ENCODE data around the gene MOB3A.

MOB3A gene

DNA sequence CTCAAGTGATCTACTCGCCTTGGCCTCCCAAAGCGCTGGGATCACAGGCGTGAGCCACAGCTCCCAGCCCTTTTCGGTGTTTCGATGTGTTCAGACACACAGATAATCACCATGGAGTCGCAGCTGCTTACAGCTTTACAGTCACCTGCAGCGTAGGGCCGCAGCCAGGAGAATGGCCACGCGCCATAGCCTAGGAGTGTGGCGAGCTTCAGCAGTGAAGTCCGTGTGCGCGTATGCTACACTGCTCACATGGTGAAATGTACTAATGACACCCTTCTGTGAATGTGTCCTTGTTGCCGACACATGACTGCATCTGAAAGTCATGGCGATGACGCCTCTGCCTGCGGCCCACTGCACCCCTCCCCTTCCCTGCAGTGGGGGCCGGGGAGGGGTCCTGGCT is 31.6 kb upstream of the MOB3A start:
- no peaks in the 10 kb centered on the region for H3K4me1 Mint-ChIP-seq
- H3K4me3 Mint-ChIP-seq = no peak overlapping the region
- H3K36me3 Mint-ChIP-seq (ENCODE audit: low read depth) = peaks cover 24% of the 10 kb centered on the region
- no peaks in the 10 kb centered on the region for H3K27me3 Mint-ChIP-seq (ENCODE audit: low read depth)
- H3K27ac Mint-ChIP-seq = no peak overlapping the region
- TF ChIP-seq, protein P1, sequence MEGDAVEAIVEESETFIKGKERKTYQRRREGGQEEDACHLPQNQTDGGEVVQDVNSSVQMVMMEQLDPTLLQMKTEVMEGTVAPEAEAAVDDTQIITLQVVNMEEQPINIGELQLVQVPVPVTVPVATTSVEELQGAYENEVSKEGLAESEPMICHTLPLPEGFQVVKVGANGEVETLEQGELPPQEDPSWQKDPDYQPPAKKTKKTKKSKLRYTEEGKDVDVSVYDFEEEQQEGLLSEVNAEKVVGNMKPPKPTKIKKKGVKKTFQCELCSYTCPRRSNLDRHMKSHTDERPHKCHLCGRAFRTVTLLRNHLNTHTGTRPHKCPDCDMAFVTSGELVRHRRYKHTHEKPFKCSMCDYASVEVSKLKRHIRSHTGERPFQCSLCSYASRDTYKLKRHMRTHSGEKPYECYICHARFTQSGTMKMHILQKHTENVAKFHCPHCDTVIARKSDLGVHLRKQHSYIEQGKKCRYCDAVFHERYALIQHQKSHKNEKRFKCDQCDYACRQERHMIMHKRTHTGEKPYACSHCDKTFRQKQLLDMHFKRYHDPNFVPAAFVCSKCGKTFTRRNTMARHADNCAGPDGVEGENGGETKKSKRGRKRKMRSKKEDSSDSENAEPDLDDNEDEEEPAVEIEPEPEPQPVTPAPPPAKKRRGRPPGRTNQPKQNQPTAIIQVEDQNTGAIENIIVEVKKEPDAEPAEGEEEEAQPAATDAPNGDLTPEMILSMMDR (IDR thresholded peaks at IDR 0.05; ENCODE audit: unreplicated experiment in 3 of 3) = no peak
- no peaks in the 10 kb centered on the region for H3K9me3 Mint-ChIP-seq

DNA sequence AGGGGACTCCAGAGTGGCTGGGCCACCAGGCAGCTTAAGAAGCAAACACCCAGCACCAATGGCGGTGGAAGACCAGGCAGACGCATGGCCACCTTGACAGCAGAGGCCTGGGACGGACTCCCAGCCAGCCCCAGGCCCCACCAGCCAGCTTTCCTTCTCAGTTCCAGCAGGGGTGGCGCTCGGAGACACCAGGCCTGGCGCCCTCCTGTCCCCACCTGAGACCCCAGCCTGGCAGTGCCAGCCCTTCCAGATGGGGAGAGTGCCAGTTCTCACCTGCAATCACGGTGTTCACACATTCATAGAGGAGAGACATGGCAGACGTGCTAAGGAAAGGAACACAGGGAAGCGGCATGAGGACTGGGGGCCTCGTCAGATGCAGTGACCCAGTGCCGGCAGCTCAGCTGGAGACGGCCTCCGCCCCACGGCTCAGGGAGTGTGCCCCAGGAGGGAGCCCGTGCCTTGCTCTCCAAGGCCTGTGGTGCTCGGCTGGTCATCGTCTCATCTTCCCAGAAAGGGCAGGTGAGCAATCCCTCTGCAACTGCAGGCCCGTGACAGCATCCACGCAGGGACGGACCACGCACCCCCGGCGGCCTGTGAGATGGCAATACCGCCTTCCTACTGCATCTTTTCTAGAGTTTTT is 30.9 kb upstream of the MOB3A start:
- no peaks in the 10 kb centered on the region for H3K9me3 Mint-ChIP-seq
- H3K27ac Mint-ChIP-seq = no peak overlapping the region
- peaks cover 20% of the 10 kb centered on the region for H3K36me3 Mint-ChIP-seq (ENCODE audit: low read depth)
- no peaks in the 10 kb centered on the region for H3K4me1 Mint-ChIP-seq
- no peaks in the 10 kb centered on the region for H3K27me3 Mint-ChIP-seq (ENCODE audit: low read depth)
- H3K4me3 Mint-ChIP-seq = no peak overlapping the region
- TF ChIP-seq, protein P1 (IDR thresholded peaks at IDR 0.05; ENCODE audit: unreplicated experiment in 3 of 3) = no peak

DNA sequence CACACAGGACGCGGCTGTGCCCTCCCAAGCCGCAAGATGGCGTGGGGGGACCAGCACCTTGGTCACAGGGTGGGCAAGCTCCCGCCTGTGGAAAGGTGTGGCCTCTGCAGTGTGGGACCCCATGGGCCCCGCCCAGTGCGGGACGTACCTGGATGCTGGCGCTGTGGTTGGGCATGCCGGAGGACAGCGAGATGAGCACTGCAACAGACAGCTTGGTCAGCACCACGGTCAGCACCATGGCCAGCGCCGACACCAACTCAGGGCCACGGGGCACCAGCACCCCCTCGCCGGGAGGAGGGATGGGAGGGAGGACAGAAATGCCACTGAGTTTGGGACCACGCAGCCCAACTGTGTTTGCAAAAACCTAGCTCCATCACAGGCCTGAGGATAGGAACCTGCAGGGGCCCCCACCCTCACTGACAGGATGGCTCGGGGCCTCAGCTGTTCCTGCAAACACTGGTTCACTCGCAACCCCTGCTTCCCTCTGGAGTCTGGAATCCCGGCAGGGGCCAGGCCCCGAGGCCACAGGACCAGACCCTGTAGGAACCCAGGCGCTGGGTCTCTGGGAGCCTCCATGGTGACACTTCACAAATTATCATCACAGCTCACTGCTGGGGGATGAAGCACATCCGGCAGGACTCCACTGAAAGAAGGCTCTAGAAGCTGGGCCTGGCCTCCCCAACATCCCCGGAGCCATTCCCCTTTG is 27.7 kb upstream of the MOB3A start:
- no peaks in the 10 kb centered on the region for H3K9me3 Mint-ChIP-seq
- peaks cover 38% of the 10 kb centered on the region for H3K36me3 Mint-ChIP-seq (ENCODE audit: low read depth)
- TF ChIP-seq, protein P1 (IDR thresholded peaks at IDR 0.05; ENCODE audit: unreplicated experiment in 3 of 3) = no peak

DNA sequence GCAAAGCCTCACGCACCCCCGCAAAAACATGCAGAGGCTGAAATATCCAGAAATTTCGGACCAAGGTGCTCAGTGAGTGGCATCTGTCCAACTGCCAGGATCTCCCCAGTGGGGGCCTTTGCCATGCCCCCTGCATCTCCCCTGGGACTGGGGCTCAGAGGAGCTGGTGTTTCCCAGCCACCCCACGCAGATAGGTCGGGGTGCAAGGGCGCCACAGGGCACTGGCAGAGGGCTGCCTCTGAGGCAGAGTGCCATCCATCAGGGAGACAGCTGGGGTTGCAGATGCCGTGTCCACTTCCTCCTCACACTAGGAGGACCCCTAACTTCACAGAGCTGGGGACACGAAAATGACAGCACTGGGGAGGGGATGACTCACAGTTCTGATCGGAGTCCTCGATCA is 26.9 kb upstream of the MOB3A start:
- Mint-ChIP-seq H3K36me3 (ENCODE audit: low read depth) (peaks cover 46% of the 10 kb centered on the region), H3K27ac (no peak overlapping the region), H3K4me3 (no peak overlapping the region), H3K4me1 (no peaks in the 10 kb centered on the region), H3K9me3 (no peaks in the 10 kb centered on the region), H3K27me3 (ENCODE audit: low read depth) (no peaks in the 10 kb centered on the region)
- TF ChIP-seq, protein P1 (IDR thresholded peaks at IDR 0.05; ENCODE audit: unreplicated experiment in 3 of 3) = no peak

More for the DNA sequence above, 27.7 kb upstream of the MOB3A start:
- no peaks in the 10 kb centered on the region for H3K27me3 Mint-ChIP-seq (ENCODE audit: low read depth)
- no peak overlapping the region for H3K27ac Mint-ChIP-seq
- no peak overlapping the region for H3K4me3 Mint-ChIP-seq
- H3K4me1 Mint-ChIP-seq = no peaks in the 10 kb centered on the region

DNA sequence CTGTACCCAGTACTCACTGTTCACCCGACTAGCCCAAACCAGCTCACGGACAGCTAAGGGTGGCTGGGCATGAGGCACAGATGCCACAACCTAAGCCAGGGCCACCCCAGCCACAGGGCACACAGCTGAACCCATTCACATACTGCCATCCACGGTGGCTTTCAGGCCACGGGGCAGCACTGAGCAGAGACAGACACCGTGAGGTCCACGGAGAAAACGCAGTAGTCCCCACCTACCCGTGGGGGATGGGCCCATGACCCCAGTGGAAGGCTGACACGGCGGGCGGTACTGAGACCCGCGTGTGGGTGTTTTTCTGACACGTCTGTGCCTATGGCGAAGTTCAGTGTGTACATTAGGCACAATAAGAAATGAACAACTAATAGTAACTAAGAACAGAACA is 26.1 kb upstream of the MOB3A start:
- Mint-ChIP-seq H3K4me1 (no peaks in the 10 kb centered on the region), H3K9me3 (no peaks in the 10 kb centered on the region), H3K36me3 (ENCODE audit: low read depth) (peaks cover 45% of the 10 kb centered on the region), H3K27ac (no peak overlapping the region), H3K27me3 (ENCODE audit: low read depth) (no peaks in the 10 kb centered on the region), H3K4me3 (no peak overlapping the region)
- TF ChIP-seq, protein P1 (IDR thresholded peaks at IDR 0.05; ENCODE audit: unreplicated experiment in 3 of 3) = no peak
